GM18507 (cell line): ENCODE measurements around the gene COL27A1.

Experiments
- DNase-seq: peaks from one replicate; pipeline ENCODE4 v3.0.0; 2011; ENCODE audit warnings: low read depth; ENCODE audit not compliant: insufficient read length; ENCODE audit errors: extremely low spot score
- FAIRE-seq: peaks from 2 replicates; lab custom pipeline; 2011; peaks lifted over from hg19 to GRCh38; lab: Jason Lieb, UNC

The COL27A1 gene

DNA sequence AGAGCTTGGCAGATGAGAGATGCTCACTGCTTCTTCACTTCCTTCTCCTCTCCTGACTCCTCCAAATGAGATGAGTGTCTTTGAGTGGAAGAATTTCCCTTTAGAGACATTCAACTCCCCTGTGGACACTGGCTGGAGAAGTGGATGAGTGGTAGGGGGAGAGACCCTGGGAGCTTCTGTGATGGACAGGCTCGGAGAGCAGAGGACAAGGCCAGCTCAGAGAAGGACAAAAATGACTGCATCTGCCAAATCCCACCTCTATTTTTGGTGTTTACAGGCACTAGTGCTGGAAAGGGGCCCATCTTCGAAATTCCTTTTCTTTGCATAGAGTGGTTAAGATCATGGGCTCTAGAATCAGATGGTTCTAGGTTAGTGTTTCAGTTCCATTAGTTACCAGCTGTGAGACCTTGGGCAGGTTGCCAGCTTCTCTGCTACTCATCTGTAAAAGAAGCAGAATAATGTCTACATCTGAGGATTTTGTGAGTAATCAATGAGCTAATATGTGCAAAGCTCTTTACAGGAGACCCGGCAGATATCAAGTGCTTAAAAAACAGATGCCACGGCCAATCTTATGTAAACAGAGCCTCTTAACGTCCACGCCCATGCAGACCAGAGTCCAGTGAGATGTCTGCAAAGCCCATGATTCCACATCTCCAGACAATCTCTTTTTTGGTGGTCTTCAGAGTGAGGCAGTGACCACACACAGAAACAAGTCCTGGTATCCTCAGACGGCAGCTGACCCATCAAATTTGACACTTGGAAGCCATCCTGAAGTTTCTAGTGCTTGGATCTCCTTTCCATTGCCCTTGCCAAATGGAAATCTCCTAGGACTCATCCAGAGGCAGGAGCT lies 13.6 kb upstream of the COL27A1 start:
- DNase-seq, result no peak
- FAIRE-seq, result no peak

DNA sequence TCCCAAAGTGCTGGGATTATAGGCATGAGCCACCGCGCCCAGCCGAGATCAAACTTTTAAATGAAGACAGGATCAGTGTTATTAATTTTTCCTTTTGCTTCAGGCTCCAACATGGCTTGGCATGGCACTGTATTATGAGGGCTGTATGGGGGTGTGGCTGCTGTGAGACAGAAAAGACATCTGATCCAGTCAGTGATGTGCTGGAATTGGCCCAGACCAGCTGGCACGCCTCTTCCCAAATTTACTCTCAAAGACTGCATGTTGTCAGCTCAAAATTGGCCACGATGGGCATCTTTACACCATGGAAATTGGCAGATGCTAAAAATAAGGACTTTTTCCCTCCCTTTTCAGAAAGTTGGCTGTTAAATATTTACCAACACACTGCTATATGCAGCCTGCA lies 12.1 kb upstream of the COL27A1 start:
- no peak for DNase-seq
- no peak for FAIRE-seq

DNA sequence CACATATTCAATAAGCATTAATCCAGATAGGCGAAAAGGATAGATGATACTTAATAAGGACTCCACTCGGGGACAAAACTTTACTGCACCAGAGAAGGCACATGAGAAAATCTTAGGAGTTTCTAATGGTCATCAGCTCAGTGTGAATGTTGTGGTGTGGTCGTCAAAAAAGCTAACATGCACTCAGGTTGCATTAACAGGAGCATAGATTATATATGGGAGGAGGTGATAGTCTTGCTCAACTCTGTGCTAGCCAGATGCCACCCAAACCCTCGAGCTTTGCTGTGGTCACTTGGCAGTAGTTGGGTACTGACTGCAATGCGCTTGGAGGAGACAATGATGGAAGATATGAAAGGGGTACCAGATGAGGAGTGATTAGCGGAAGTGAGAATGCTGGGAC lies 8.6 kb upstream of the COL27A1 start:
- no peak for DNase-seq
- FAIRE-seq, result no peak

DNA sequence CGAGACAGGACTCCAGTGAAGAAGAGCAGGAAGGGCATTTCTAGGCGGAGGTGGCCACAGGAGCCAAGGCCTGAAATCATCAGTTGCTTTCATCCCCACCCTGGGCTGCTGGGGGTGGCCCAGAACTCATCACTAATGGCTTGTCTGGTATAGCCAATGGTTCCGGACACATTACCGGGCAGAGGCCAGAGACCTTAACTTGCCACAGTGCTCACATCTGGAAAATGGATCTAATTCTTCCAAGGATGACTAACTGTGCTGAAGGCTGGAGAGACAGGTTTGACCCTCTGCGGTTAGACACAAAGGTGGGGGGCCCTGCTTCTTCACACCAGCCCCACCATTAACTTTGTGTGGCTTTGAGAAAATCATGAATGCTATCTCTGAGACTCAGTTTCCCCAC lies 6.2 kb upstream of the COL27A1 start:
- DNase-seq (no peak), FAIRE-seq (no peak)

DNA sequence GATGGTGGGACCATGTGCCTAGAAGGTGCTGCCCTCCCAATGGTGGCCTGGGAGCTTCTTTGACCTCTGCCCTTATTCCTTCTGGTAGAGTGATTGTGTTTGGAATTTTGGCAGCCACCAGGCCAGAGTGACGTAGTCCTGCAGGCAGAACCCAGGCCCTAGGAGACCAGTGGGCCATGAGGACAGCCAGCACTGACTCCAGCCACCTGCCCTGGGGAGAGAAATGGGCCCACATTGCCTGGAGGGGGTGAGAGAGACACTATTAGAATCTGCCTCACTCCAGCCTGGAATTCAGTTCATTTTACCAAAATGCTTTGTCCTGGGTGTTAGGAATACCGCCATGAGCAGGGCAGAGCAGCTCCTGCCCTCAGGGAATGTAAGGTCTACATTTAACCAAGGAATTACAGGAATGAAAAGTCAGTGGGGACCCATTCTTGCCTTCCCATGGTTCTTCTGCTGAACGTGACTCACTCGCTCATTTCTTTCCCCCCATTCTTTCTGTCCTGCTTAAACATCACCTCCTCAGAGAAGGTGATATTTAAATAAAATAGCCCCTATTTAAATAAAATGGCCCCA lies 5.5 kb upstream of the COL27A1 start:
- DNase-seq (no peak), FAIRE-seq (no peak)

DNA sequence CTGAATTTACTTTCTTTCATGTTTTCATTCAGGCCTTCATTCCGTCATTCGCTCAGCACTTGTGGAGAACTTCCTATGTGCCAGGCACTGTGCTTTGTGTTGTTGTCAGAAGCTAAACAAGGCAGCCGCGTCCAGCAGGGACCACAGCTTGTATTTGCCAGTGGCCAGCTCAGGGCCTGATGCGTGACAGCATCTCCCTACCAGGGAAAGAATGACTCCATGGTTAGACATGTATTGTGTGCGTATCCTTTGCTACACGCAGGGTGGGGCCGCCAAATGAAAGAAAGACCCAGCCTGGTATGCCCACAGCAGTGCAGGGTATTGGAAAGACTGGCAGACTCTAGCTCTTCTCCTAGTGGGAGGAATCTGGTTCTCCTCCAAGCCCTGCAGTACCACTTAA lies 4.7 kb upstream of the COL27A1 start:
- FAIRE-seq, result no peak
- no peak for DNase-seq

DNA sequence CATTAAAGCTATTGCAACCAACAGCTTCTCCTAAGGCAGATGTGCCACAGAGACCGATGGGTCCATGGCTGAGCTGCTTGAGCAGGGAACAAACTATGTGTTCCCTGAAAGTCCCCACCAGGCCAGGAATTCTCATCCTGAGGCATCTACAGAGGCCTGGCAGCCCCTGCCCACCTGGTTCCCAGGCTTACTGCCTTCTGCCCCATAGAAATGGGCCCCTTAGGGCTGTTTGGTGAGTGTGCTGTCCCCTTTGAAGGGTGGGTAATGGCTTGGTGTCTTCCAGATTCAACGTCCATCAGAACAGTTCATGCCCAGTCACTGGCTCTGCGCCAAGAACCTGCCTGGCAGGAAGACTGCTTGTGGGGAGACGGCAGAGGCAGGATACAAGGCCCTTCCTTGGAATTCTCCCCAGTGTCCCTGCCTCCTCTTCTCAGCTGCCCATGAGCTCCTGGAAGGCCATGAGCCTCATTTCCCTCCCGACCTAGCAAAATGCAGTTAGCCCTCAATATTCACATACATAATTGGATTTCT lies 3.8 kb upstream of the COL27A1 start:
- FAIRE-seq (no peak), DNase-seq (no peak)

DNA sequence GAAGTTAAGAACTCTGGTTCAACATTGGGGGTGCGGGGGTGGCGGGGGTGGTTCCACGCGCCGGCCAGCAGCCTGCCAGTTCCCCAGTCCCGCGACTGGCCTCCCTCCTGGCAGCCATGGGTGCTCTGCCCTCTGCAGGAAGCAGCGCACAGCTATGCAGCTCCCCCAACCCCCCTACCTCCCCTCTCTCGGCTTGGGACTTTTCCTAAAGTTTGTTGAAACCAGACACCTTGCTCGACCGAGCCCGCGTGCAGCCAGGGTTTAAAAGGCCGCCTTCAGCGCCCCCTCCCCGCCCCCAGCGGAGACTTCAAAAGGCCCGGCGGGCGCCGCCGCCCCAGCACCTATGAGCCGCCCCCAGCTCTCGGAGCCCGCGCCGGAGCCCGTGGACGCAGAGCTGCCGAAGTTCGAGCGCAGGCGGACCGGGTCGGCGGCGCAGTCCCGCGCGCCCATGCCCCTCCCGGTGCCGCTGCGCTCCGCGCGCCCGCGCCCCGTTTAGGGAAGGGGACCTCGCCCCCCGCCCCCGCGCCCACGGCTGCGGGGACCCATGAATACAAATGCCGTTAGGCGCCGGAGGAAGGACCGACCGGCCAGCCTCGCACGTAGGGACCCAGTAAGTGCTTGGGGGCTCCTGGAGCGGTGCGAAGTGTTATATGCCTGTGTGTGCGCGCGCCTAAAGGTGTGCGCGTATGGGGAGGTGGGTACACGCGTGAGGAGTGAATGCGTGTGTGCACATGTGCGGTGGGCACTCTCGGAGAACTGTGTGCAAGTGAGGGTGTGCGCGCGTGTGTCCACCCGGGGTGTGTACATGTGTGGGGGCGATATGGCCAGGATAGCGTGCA lies 1.4 kb upstream of the COL27A1 start:
- DNase-seq (no peak), FAIRE-seq (no peak)

DNA sequence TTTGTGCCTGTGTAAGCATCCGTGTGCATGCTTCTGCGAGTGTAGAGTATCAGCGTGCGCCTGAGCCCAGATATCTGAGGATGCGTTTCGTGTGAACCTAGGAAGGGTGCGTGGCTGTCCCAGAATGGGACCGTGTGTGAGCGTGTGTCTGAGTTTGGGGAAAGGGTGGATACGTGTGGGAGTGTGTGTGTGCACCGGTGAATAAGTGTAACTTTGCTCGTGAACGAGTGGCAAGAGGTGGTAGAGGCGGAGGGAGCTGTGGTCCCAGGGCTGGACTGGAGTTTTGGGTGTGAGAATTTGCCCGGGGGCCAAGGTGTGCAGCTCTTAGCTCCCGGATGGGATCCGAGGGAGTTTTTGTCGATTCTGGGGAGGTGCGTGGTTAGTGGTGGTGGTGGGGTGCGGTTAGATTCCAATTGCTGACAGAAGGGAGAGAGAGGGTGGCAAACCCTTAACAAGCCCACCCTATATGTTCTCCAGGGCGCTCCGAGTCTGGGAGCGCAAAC lies 686 bp upstream of the COL27A1 start:
- DNase-seq (no peak), FAIRE-seq (no peak)

DNA sequence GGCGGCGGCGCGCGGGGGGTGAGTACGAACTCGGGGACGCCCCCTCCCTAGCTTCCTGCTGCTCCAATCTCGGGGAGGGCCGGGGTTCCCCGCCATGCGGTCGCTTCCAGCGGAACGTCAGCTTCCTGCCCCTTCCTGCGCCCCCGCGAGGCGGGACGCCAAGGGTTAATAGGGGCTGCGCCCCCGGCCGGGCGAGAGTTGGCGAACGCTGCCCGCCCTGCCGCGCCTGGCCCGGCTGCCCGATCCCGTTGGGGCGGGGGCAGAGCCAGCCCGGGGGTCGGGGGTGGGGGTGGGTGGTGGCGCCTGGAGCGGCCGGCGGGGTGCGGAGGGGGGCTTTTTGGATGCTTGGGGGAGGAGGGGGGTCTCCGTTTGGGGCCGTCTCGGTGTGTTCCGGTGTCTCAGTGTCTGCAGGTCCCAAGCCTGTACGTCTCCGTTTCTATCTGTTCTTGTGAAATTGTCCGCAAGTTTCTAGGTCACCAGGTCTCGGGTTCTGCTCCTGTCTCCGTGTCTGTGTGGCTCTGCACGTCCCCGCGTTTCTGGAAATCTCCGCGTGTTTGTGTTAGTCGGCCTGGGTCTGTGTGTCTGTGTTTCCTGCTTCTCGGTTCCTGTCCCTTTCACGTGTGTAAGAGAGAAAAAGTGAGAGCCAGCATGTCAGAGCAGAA lies 789 bp downstream of the COL27A1 start:
- no peak for DNase-seq
- no peak for FAIRE-seq

DNA sequence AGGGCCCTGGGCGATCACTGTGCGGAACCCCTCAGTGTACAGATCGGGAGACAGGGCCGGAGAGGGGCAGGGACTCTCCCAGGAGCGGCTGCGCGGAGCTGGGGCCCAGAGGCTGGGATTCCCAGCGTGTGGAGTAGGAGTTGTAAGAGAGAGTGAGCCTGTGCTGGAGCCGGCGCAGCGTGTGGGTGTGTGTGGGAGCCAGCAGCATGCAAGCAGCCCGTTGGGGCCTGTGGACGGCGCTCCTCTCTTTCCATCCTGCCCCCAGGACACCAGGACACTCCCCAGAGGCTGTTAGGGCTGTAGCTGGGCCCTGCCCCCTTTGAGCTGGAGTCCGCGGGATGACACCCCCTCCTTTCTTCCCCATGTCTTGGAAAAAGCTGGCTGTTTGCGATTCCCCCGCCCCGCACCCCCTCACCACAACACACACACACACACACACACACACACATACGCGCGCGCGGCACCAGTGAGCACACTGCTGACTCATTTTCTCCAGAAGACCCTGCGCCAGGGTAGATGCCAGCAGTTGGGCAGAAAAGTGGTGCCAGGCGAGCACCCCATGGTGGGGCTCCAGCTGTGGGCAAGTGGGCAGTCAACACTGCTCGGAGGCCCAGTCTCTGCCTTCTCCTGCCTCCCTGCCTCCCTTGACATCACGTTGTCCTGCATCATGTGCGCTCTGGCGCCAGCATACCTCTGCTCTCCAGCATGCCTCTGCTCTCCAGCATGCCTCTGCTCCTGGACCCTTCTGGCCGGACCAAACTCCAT lies 1.5 kb downstream of the COL27A1 start:
- FAIRE-seq (no peak), DNase-seq (no peak)

DNA sequence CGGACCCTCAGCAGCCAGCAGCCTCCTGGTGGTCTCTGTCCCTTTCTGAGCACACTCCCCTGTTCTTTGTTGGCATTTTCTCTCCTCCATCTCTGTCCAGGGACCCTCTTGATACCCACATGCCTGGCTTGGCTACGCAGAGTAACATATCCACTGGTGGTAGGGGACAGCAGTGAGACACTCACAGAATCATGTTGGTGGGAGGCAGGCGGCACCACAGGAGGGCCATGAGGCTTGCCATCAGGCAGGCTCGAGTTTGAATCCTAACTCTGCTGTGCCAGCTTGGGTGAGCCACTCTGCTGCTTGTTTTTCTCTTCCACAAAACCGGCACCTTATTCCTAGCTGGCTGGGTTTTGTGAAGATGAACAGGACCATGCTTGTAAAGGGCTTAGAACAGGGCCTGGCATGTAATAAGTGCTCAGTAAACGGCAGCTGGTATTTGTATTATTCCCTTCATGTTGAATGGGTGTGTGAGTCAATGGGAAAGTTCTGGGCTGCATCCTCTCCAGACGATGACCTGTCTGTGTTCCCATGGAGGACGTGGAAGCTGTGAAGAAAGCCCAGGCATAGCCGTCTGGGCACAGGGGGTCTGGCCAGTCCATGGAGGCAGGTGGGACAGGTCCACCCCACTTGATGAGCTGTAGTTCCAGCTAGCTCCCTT lies 2.3 kb downstream of the COL27A1 start:
- DNase-seq (no peak), FAIRE-seq (no peak)

DNA sequence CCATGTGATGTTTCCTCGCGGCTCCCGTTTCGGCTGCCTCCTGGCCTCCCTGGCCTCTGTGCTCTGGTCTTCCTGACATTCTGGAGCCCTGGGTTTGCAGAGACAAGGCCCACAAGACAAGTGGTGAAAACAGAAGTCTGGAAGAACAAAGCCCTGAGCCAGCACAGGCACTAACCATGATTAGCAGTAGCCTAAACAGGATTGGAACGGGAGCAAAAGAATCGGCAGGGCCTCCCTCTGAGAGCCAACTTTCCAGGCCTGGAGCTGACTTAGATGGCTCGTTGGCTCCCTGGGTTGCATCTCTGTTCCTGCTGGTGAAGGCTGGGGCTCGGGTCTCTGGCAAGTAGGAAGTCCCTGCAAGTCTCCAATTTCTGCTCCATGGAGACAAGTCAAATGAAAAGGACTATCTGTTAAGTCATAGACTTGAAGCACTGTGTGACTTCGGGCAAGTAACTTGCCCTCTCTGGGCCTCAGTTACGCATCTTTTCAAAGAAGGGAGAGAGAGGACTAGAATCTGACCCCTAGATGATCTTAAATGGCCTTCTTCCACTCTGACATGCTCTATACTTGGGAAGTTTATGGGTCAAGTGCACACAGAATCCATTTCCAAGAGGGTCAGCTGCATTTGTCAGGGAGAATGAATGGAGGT lies 3.3 kb downstream of the COL27A1 start:
- FAIRE-seq (no peak), DNase-seq (no peak)

DNA sequence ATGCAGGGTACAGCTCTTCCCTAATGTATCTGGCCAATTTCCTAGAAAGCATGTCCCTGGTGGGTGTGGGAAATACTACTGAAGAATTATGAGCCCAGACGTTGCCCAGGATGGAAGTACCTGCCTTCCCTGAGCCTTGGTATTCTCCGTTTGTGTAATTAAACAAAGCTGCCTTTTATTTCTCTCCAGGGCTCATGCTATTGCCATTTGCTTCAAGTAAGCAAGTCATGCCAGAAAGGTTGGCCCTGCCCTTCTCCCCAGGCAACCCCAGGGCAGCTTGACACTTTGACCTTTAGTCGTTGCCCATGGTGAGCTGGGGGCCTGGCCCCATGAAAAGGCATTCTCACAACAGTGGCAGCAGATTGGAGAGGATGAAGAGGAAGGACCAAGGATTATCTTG lies 4.4 kb downstream of the COL27A1 start:
- FAIRE-seq (no peak), DNase-seq (no peak)

DNA sequence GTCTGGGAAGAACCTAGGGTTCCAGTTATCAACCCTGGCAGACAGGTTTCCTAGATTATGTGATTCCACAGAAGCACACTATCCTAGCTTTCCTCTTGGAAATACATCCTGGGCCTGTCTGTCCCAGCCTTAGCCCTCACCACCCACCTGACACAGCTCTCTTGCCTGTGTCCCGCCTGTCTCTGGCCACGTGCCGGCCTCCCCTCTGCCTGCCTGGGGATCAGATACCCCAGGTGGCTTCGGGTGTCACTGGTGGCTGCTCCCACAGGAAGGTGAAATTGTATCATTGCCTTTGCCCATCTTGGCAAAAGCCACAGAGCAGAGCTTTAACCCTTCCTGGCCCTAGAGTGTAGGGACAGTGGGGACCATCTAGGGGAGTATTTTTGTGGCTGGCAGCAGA lies 6.2 kb downstream of the COL27A1 start:
- no peak for DNase-seq
- FAIRE-seq, result no peak

DNA sequence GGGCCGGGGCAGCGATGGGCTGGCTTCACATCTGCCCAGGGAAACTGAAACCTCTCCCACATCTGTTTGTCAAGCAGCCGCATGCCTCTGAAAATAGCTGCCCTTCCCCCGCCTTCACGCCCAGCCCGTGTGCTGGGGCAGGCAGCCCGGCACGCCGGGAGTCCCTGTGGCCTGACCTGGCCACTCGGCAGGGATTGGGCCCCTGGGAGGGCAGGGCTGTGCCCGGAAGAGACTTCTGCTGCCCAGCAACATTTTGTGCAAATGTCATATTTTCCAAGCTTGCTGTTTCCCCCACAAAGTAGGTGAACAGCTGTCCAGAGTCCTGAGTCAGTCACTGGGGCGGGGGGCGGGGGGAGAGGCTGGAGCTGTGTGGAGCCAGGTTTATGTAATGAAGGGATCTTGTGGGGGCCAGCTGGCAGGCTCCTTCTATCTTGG lies 8.2 kb downstream of the COL27A1 start:
- no peak for FAIRE-seq
- DNase-seq, result no peak

DNA sequence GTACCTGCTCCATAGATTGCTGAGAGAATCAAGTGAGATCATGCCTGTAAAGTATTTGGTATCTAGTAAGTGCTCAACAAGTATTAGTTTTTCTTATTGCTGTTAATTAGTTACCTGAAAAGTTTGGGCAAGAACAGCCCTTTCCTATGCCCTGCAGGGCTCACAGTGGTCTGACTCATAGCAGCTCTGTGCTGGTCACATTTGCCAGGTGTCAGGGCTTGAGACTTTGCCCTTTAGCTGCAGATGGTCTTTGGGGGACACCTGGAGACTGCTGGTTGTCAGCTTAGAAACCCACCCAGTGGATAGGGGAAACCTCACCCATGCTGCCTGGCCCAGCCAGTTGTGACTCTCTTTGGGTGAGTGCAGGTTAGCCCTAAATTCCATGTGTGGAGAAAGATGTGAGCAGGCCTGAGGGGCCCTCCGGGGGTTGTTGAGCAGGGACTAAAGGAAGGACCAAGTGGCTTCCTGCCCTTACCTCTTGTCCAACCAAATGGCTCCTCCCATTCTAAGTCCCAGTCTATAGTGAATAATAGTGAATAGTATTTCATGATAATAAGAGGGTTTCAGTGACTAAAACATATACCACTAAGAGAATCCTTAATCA lies 9.0 kb downstream of the COL27A1 start:
- DNase-seq (no peak), FAIRE-seq (no peak)
